Stimulated activated CD4-positive, alpha-beta T cell treated with anti-CD3 and anti-CD28 coated beads, Interleukin-4, amount 100 ng/mL, for 4 hours (primary cell): ENCODE results near the gene DCHS1.
A peak's percentile ranks its signal among the peaks of the same experiment; 100 is the strongest.
"Not testable (repeated sequence)": the region's sequence is repeated elsewhere in the genome, so short reads cannot be mapped to it uniquely, and the experiment has no call there.

Experiments
- DNase-seq, 2 experiments: peaks; one replicate each; pipeline ENCODE4 v3.0.0-alpha.2; 2020

Gene DCHS1

GRCh38 chr11:6655790-6656583 lies at the start of gene DCHS1:
Gene DCHS1, minus strand, starts transcription at chr11:6655809. Its CDS starts 14,196 bp downstream, at chr11:6641613.
- peak in 1 of 2 experiments; percentile 12 for DNase-seq

GRCh38 chr11:6703247-6704063 lies 47.8 kb upstream of the DCHS1 start:
- DNase-seq: peak in 1 of 2 experiments; percentile 11

GRCh38 chr11:6701955-6702354 lies 46.3 kb upstream of the DCHS1 start:
- DNase-seq: not testable (repeated sequence)

- DNase-seq: no peak
Observed at GRCh38 chr11:6695377-6695776, 39.8 kb upstream of the DCHS1 start.

GRCh38 chr11:6694229-6694535 lies 38.6 kb upstream of the DCHS1 start:
- no peak for DNase-seq

GRCh38 chr11:6693342-6694228 lies 38.0 kb upstream of the DCHS1 start:
- DNase-seq: peak; percentile 14 to 70

- DNase-seq: no peak
Observed at GRCh38 chr11:6692128-6692527, 36.5 kb upstream of the DCHS1 start.

- not testable (repeated sequence) for DNase-seq
Observed at GRCh38 chr11:6690431-6691132, 35.0 kb upstream of the DCHS1 start.

- no peak for DNase-seq
Observed at GRCh38 chr11:6687876-6688275, 32.3 kb upstream of the DCHS1 start.

- no peak for DNase-seq
Observed at GRCh38 chr11:6686006-6686405, 30.4 kb upstream of the DCHS1 start.

GRCh38 chr11:6684068-6684467 lies 28.5 kb upstream of the DCHS1 start:
- not testable (repeated sequence) for DNase-seq

GRCh38 chr11:6682936-6683861 lies 27.6 kb upstream of the DCHS1 start, which contains the start of gene MRPL17:
Gene MRPL17, minus strand, starts transcription at chr11:6683340. Its CDS starts 44 bp downstream, at chr11:6683296.
- DNase-seq: peak; percentile 97 to 99

GRCh38 chr11:6682591-6682935 lies 27.0 kb upstream of the DCHS1 start:
- no peak for DNase-seq

GRCh38 chr11:6681949-6682348 lies 26.3 kb upstream of the DCHS1 start:
- no peak for DNase-seq

GRCh38 chr11:6681505-6681904 lies 25.9 kb upstream of the DCHS1 start:
- DNase-seq: no peak

GRCh38 chr11:6677018-6677417 lies 21.4 kb upstream of the DCHS1 start:
- DNase-seq: no peak

- DNase-seq: no peak
Observed at GRCh38 chr11:6674862-6675261, 19.3 kb upstream of the DCHS1 start.

- DNase-seq: no peak
Observed at GRCh38 chr11:6674219-6674597, 18.6 kb upstream of the DCHS1 start.

GRCh38 chr11:6673523-6674218 lies 18.1 kb upstream of the DCHS1 start:
- DNase-seq: no peak

- DNase-seq: no peak
Observed at GRCh38 chr11:6671991-6672390, 16.4 kb upstream of the DCHS1 start.
